ENCODE measurements around the gene LINC00305. TPM values are rescaled to one million over a fixed set of nuclear protein-coding genes. Genes with fewer than 3 reads are reported as not detected.

Gene LINC00305
- polyA plus RNA-seq, 1 donor (not counting 4 experiments of a cell fraction or from before 2014, with no cell fraction given) = not detected

- Histone ChIP-seq H3K27me3 (ENCODE audit: control insufficient read depth, extremely low read depth, insufficient read depth, low read length) (no peaks in the 10 kb centered on the region), H3K4me2 (ENCODE audit: control insufficient read depth, extremely low read depth, insufficient read depth, low read depth, low read length) (no peak overlapping the region), H3K9ac (ENCODE audit: control insufficient read depth, extremely low read depth, insufficient read depth, low read length) (no peak overlapping the region), H3K4me3 (ENCODE audit: control insufficient read depth in 2 of 3, extremely low read depth in 1 of 3, insufficient read depth in 2 of 3, low read depth in 1 of 3, low read length in 3 of 3) (no peak overlapping the region), H3K79me2 (ENCODE audit: control insufficient read depth, insufficient read depth, low read length) (no peaks in the 10 kb centered on the region), H4K20me1 (ENCODE audit: control insufficient read depth, extremely low read depth, insufficient read depth, low read length) (no peaks in the 10 kb centered on the region), H3K36me3 (ENCODE audit: control insufficient read depth in 2 of 2, extremely low read depth in 1 of 2, insufficient read depth in 2 of 2, low read length in 2 of 2) (no peaks in the 10 kb centered on the region), H3K9me1 (ENCODE audit: control insufficient read depth, extremely low read depth, insufficient read depth, low read length) (no peaks in the 10 kb centered on the region), H3K27ac (ENCODE audit: control insufficient read depth, insufficient read depth, low read length) (no peak overlapping the region), H2AFZ (ENCODE audit: control insufficient read depth, low read length) (no peak overlapping the region), H3K9me3 (ENCODE audit: control insufficient read depth, low read depth, low read length) (no peaks in the 10 kb centered on the region), H3K4me1 (ENCODE audit: control insufficient read depth, extremely low read depth, insufficient read depth, low read length) (no peaks in the 10 kb centered on the region)
- no peak for TF ChIP-seq EZH2 (IDR thresholded peaks at IDR 0.05; ENCODE audit: low read length)
- TF ChIP-seq CTCF (optimal IDR thresholded peaks at IDR 0.05 in 1 of 3, IDR thresholded peaks at IDR 0.05 in 1 of 3, conservative IDR thresholded peaks at IDR 0.05 in 1 of 3; ENCODE audit: extremely low read depth in 1 of 3, insufficient read depth in 2 of 3, low read length in 3 of 3) = no peak
- no peak for FAIRE-seq
- DNase-seq (ENCODE audit: low read depth, low spot score) = no peak
- dilution Hi-C loops (cut with MboI; ENCODE audit: extremely low pct_ligation_motif_present, low sequenced_read_pairs) = no loop called here
These were observed 1.1 kb upstream of the LINC00305 start for GRCh38 chr18:64149916-64150438.

- TF ChIP-seq EZH2 (IDR thresholded peaks at IDR 0.05; ENCODE audit: low read length) (no peak), CTCF (optimal IDR thresholded peaks at IDR 0.05 in 1 of 3, IDR thresholded peaks at IDR 0.05 in 1 of 3, conservative IDR thresholded peaks at IDR 0.05 in 1 of 3; ENCODE audit: extremely low read depth in 1 of 3, insufficient read depth in 2 of 3, low read length in 3 of 3) (no peak)
- DNase-seq (ENCODE audit: low read depth, low spot score) = no peak
- no peak overlapping the region for H3K9ac ChIP-seq (ENCODE audit: control insufficient read depth, extremely low read depth, insufficient read depth, low read length)
- H3K4me1 ChIP-seq (ENCODE audit: control insufficient read depth, extremely low read depth, insufficient read depth, low read length) = no peaks in the 10 kb centered on the region
- no peak overlapping the region for H3K4me2 ChIP-seq (ENCODE audit: control insufficient read depth, extremely low read depth, insufficient read depth, low read depth, low read length)
- no peaks in the 10 kb centered on the region for H3K9me3 ChIP-seq (ENCODE audit: control insufficient read depth, low read depth, low read length)
- H3K27ac ChIP-seq (ENCODE audit: control insufficient read depth, insufficient read depth, low read length) = no peak overlapping the region
- no peaks in the 10 kb centered on the region for H3K9me1 ChIP-seq (ENCODE audit: control insufficient read depth, extremely low read depth, insufficient read depth, low read length)
- no peaks in the 10 kb centered on the region for H4K20me1 ChIP-seq (ENCODE audit: control insufficient read depth, extremely low read depth, insufficient read depth, low read length)
- no peaks in the 10 kb centered on the region for H3K27me3 ChIP-seq (ENCODE audit: control insufficient read depth, extremely low read depth, insufficient read depth, low read length)
- dilution Hi-C loops (cut with MboI; ENCODE audit: extremely low pct_ligation_motif_present, low sequenced_read_pairs) = no loop called here
- H3K79me2 ChIP-seq (ENCODE audit: control insufficient read depth, insufficient read depth, low read length) = no peaks in the 10 kb centered on the region
- no peak for FAIRE-seq
- no peaks in the 10 kb centered on the region for H3K36me3 ChIP-seq (ENCODE audit: control insufficient read depth in 2 of 2, extremely low read depth in 1 of 2, insufficient read depth in 2 of 2, low read length in 2 of 2)
- no peak overlapping the region for H3K4me3 ChIP-seq (ENCODE audit: control insufficient read depth in 2 of 3, extremely low read depth in 1 of 3, insufficient read depth in 2 of 3, low read depth in 1 of 3, low read length in 3 of 3)
- no peak overlapping the region for H2AFZ ChIP-seq (ENCODE audit: control insufficient read depth, low read length)
These were observed 6.0 kb downstream of the LINC00305 start for GRCh38 chr18:64142904-64143303.
